ENCODE data around the gene STMN1. TPM values are rescaled to one million over a fixed set of nuclear protein-coding genes. Genes with fewer than 3 reads are reported as not detected.
A peak's percentile ranks its signal among the peaks of the same experiment; 100 is the strongest.

STMN1 gene
- total RNA-seq, 1 donor from 2014 or later: 15.8 TPM

DNA sequence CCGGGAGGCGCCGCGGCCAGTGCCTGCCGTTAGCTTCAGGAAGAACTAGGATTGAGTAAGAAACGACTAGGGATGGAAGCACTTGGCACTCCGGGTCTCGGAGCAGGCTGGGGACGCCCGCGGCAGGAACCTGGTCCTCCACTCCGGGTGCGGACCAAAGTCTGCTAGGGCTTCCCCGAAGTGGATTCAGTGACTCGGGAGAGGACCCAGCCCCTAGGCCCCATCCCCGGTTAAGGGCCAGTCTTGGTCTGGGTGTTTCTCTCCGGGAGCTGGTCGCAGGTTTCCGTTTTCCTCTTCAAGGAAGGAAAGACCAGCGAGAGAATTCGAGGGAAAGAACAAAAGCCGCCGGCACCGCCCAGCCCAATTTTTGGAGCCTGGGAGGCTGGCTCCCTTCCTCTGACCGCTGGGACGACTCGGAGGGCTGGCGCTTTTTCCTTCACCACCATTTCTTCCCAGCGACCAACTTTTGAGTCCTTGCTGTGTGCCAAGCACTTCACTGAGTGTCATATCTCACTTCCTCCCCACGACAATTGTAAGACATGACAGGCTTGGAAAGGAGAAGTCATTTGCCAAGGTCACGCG lies 16.8 kb upstream of the STMN1 start:
- Histone ChIP-seq H3K4me3 (ENCODE audit: low read depth, low read length) (peak overlapping the region; percentile 42), H3K36me3 (ENCODE audit: control insufficient read depth, insufficient read depth, low read length) (no peaks in the 10 kb centered on the region), H3K27me3 (ENCODE audit: control insufficient read depth, insufficient read depth, low read length) (no peaks in the 10 kb centered on the region)
- no peak for FAIRE-seq
- no peak for DNase-seq (ENCODE audit: low read depth)
- TF ChIP-seq, protein P1, sequence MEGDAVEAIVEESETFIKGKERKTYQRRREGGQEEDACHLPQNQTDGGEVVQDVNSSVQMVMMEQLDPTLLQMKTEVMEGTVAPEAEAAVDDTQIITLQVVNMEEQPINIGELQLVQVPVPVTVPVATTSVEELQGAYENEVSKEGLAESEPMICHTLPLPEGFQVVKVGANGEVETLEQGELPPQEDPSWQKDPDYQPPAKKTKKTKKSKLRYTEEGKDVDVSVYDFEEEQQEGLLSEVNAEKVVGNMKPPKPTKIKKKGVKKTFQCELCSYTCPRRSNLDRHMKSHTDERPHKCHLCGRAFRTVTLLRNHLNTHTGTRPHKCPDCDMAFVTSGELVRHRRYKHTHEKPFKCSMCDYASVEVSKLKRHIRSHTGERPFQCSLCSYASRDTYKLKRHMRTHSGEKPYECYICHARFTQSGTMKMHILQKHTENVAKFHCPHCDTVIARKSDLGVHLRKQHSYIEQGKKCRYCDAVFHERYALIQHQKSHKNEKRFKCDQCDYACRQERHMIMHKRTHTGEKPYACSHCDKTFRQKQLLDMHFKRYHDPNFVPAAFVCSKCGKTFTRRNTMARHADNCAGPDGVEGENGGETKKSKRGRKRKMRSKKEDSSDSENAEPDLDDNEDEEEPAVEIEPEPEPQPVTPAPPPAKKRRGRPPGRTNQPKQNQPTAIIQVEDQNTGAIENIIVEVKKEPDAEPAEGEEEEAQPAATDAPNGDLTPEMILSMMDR (IDR thresholded peaks at IDR 0.05; ENCODE audit: insufficient read depth, low read length, severe bottlenecking): no peak

DNA sequence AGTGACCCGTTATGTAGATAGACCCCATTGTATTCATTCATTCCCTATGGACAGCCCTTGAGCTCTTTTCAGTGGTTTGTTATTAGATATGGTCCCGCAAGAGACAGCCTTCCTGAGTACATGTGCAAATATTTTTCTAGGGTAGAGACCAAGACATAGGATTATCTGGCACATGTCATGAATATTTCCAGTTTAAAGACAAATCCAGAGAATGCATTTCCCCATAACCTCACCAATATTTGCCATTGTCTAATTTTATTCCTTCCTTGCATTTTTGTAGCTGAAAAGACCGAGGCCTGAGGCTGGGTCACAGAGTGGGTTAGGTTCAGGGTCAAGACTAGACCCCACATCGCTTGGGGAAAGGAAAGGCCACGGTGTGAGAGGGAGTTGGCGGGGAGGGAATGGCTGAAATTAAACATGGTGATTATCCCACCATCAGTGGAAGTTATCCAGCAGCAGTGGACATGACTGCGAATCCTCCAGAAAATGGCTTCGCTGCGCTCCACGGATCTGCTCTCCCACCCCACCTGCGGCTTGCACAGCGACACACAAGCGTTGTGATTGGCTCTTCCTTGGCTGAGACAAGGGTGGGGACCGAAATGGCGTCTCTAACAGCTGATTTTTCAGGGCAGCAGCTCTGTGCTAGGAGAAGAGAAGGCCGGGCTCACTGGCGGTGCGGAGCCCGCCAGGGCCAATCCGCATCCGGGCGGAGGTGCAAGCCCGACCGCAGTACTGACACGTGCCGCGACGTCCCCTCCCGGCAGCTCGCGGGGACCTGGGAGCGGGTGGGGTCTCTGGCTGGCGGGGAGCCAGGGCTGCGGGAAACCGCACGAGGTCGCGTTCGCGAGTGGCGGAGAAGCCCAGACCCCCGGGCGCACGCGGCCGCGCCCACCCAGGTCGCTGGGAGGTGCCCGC lies 16.1 kb upstream of the STMN1 start:
- Histone ChIP-seq H3K4me3 (ENCODE audit: low read depth, low read length) (peak overlapping the region; percentile 42), H3K36me3 (ENCODE audit: control insufficient read depth, insufficient read depth, low read length) (no peaks in the 10 kb centered on the region), H3K27me3 (ENCODE audit: control insufficient read depth, insufficient read depth, low read length) (no peaks in the 10 kb centered on the region)
- FAIRE-seq: no peak
- no peak for DNase-seq (ENCODE audit: low read depth)
- TF ChIP-seq, protein P1 (IDR thresholded peaks at IDR 0.05; ENCODE audit: insufficient read depth, low read length, severe bottlenecking): no peak

DNA sequence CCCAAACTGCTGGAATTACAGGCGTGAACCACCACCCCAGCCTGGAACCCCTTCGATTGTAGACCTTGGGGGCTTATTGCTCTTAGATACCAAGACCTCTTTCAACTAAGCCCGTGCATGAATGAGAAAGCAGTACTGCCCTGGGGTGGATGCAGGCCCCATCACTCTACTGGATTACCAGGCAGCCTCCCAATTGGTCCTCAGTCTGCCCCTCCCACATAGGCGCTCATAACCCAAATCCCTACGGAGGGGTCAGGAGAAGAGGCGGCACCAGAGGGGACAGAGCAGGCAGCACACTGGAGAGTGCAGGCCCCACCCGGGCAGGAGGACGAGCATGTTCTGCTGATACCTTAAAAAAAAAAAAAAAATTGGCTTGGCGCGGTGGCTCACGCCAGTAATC lies 12.4 kb upstream of the STMN1 start:
- Histone ChIP-seq H3K27me3 (ENCODE audit: control insufficient read depth, insufficient read depth, low read length) (no peaks in the 10 kb centered on the region), H3K36me3 (ENCODE audit: control insufficient read depth, insufficient read depth, low read length) (no peaks in the 10 kb centered on the region), H3K4me3 (ENCODE audit: low read depth, low read length) (no peak overlapping the region)
- TF ChIP-seq, protein P1 (IDR thresholded peaks at IDR 0.05; ENCODE audit: insufficient read depth, low read length, severe bottlenecking): no peak
- DNase-seq (ENCODE audit: low read depth): no peak
- FAIRE-seq: no peak

DNA sequence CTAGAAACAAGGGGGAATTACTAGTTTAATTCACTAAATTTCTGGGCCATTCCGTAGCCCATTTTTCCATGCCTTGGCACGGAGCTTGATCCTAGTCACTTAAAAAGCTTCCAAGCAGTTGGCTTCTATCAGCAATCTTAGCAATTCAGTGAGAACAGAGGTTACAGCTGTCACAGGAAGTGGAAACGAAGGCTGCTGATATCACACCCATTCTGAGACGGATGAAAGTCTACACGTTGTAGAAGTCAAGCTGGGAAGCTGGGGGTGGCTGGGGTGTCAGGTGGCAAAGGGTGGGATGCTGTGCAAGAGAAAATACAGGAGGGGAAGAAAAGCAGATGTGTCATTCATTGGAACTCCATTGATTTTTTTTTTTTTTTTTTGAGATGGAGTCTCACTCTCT lies 11.8 kb upstream of the STMN1 start:
- FAIRE-seq: no peak
- Histone ChIP-seq H3K4me3 (ENCODE audit: low read depth, low read length) (no peak overlapping the region), H3K36me3 (ENCODE audit: control insufficient read depth, insufficient read depth, low read length) (no peaks in the 10 kb centered on the region), H3K27me3 (ENCODE audit: control insufficient read depth, insufficient read depth, low read length) (no peaks in the 10 kb centered on the region)
- TF ChIP-seq, protein P1 (IDR thresholded peaks at IDR 0.05; ENCODE audit: insufficient read depth, low read length, severe bottlenecking): no peak
- no peak for DNase-seq (ENCODE audit: low read depth)

DNA sequence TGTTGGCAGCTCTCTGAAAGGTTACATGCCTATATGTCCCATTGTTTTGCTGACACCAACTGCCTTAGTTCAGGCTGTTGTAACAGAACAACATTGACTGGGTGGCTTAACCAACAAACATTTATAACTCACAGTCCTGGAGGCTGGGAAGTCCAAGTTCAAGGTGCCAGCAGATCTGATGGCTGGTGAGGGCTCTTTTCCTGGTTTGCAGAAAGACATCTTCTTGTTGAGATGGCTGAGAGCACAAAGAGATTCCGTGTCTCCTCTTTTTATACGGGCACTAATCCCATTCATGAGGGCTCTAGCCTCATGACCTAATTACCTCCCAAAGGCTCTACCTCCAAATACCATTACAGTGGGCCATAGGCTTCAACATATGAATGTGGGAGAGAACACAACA lies 10.2 kb upstream of the STMN1 start:
- DNase-seq (ENCODE audit: low read depth) (no peak), FAIRE-seq (no peak)
- Histone ChIP-seq H3K4me3 (ENCODE audit: low read depth, low read length) (no peak overlapping the region), H3K27me3 (ENCODE audit: control insufficient read depth, insufficient read depth, low read length) (no peaks in the 10 kb centered on the region), H3K36me3 (ENCODE audit: control insufficient read depth, insufficient read depth, low read length) (no peaks in the 10 kb centered on the region)
- TF ChIP-seq, protein P1 (IDR thresholded peaks at IDR 0.05; ENCODE audit: insufficient read depth, low read length, severe bottlenecking): no peak
